Nucleus accumbens (tissue), 56 donors: ENCODE measurements around the gene CRIP3.
A peak's percentile ranks its signal among the peaks of the same experiment; 100 is the strongest.

ENCODE experiments used
- DNase-seq, 56 donors: peaks; one replicate each; lab custom pipeline; 2025; lab: John Stamatoyannopoulos, UW

The CRIP3 gene

DNA sequence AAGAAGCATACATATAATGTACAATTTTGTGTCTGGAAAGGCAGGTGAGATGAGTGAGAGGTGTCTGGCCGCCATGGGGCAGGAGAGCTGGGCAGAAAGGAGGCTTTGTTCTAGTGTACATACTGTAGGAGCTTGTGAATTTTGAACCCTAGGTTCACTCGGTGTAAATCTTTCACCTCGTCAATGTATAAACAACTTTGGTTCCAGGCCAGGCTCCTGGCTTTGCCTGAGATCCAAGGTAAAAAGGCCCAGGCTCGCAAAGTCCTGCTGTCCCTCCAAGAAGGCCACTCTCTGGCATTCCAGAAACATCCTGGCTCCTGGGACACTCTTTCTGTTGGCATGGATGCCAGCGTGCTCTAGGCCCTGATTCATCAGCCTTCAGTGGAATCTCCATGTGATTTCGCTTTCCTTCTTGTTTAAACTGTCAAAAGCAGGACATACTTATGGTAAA, 17.7 kb downstream of the CRIP3 start:
- no peak for DNase-seq

DNA sequence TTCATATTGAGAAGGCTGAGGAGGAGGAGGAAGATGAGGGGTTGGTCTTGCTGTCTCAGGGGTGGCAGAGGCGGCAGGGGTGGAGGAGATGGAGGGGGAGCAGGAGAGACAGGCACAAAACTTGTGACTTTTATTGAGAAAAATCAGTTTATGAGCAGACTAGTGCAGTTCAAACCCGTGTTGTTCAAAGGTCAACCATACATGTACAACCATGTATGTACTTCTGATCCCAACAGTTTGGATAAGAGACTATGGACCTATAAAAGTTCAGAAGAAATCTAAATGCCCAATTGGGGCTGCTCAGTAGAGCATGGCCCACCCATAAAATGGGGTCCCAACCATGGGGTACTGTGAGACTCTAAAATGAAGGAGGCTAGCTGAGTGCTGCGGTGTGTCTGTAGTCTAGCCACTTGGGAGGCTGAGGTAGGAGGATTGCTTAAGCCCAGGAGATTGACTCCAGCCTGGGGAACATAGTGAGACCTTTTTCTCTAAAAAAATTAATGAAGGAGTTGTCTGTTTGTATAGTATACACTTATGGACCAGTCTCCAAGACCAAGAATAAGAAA, 18.2 kb downstream of the CRIP3 start:
- DNase-seq = no peak

DNA sequence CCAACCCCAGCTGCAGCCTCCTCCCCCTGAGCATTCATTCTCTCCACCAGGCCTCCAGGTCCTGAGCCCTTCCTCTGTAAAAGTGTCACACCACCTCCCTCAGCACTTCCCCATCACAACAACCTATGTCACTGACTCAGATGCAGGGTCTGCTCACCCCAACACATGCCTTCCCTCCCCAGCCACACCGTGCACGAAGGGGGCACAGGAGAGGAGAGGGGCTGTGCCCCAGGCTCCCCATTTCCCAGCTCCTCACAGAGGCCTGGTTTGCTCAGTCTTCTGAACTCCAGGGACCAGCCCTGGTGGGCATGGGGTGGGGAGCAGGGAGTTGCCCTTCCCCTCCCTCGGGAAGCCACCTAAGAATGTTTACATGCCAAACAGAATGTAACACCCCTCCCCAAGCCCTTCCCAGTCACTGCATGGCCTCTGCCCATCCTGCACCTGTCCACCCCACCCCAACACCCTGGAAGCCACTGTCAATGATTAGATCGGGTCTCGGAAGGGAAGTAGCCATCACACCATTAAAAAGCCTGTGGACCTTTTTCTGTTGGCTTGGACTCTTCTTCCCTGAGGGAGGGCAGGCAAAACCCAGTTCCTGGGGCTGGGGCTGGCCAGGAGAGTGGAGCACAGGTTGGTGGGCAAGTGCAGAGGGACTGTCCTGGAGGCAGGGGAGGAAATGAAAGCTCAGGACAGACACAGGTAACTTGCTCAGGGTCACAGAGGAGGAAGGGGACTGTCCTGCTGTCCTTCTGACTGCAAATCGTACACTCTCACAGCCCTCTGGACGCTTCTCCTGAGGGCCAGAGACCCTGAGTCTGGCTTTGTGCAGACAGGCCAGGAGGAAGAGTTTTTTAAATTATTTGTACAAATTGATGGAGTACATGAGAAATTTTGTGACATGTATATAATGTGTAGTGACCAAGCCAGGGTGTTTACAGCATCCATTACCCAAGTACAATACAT, 20.6 kb downstream of the CRIP3 start:
- DNase-seq = no peak

DNA sequence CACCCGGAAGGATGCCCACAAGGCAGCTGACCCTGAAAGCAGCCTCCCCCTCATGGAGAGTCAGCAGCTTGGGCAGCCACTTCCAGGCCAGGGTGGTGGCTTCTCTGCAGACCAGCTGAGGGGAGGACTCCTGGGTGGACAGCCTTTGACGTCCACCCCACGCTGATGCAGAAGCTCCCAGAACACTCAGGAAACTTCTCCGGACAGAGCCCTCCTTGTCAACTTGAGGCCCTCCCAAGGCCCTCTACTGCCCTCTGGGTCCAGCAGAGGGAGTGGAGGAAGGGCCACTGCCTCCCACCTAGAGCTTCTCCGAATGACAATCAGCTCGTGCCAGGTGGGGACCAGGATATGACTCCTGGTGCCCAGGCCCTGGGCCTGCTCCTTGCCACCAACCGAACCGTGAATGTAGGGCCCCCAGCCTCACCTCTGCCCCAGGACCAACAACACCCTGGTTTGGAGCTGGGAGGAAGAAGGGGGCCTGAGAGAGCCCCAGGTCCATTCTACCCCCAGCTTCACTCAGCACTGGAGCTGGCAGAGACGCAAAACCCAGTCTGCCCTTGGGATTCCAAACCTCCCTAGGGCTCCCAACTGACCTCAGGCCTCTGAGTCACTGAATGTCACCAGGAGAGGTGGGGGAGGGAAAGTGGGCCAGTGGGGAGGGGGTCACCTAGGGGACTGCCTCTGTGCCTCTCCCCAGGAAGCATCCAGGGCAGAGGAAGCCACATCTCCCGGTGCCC, 21.5 kb downstream of the CRIP3 start:
- peak in 19 of 56 donors; percentile 7 to 63 (median 26) for DNase-seq

DNA sequence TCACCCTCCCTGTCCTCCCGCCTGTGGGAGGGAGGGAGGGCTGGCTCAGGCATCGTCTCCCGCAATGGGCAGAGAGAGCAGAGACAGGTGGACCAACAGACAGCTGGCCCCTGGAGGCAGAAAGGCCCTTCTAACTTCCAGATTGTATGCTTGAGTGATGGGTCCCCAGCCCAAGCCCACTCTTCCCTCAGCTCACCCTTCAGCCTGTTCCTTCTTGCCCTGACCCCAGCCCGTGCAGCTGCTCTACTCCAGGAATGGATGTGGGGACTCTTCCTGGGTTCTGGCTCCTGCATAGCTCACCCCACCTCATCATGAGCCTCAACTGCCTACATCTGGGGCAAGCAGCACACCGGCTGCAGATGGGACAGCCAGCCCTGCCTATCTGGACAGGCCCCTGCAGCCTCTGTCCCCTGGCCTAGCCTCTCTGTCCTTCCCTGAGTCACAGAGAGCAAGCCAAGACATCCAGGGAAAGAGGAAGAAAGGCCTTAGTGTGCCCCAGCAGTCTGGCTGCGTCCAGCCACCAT, 22.1 kb downstream of the CRIP3 start:
- no peak for DNase-seq

DNA sequence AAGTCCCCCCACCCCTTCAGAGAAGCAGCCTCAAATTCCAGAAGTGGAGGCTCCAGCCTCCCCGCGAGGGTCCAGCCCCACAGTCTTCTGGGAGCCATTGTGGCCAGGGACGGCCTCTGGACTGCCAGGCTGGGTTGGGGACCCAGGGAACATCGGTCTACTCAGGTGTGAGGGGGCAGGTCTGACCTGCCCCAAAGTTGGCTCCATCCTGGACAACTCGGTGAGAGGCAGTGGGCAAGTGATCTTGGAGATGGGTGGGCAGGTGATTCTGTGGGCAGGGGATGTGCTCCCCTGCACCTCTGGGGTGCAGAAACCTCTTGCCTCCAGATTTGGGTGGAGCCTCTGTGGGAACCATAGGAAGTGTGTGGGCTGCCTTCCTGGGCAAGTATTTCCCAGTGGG, 22.8 kb downstream of the CRIP3 start:
- no peak for DNase-seq

DNA sequence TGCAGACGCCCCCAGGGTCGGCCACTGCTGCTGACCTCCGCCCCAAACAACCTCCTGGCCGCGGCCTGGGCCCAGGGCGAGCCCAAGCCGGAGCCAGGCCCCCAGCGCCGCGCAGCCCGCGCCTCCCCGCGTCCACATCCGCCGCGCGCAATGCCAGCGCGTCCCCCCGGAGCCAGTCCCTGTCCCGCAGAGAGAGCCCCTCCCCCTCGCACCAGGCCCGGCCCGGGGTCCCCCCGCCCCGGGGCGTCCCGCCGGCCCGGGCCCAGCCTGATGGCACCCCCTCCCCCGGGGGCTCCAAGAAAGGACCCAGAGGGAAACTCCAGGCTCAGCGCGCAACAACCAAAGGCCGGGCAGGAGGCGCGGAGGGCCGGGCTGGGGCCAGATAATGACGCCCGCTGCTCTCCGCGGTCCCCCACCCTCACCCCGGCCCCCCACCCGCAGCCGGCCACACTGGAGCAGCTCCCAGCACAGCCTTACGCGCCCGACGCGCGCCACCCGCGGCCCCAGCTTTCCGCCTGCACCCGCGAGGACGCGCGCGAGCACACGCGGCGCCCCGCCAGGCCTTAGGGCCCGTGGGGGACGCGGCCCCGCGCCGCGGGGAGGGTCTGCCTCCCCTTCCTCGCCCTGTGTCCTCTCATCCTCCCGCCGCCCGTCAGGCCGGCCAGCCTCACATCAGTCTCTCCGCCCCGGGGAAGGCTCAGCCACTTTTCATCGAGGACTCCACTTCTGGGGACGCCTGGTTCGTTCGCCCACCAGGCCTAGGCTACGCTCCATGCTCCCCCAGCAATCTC, 23.4 kb downstream of the CRIP3 start:
- DNase-seq = no peak

DNA sequence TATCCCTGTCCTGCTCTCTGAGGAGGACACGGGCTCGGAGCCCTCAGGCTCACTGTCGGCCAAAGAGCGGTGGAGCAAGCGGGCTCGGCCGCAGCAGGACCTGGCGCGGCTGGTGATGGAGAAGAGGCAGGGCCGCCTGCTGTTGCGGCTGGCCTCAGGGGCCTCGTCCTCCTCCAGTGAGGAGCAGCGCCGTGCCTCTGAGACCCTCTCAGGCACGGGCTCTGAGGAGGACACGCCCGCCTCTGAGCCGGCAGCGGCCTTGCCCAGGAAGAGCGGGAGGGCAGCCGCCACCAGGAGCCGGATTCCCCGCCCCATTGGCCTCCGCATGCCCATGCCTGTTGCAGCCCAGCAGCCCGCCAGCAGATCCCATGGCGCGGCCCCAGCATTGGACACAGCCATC, 24.7 kb downstream of the CRIP3 start:
- no peak for DNase-seq

DNA sequence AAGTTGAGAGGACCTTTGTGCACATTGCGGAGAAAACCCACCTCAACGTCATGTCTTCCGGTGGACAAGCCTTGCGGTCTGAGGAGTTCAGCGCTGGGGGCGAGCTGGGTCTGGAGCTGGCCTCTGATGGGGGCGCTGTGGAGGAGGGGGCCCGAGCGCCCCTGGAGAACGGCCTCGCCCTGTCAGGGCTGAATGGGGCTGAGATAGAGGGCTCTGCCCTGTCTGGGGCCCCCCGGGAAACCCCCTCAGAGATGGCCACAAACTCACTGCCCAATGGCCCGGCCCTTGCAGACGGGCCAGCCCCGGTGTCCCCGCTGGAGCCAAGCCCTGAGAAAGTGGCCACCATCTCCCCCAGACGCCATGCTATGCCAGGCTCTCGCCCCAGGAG, 25.1 kb downstream of the CRIP3 start:
- DNase-seq = no peak

DNA sequence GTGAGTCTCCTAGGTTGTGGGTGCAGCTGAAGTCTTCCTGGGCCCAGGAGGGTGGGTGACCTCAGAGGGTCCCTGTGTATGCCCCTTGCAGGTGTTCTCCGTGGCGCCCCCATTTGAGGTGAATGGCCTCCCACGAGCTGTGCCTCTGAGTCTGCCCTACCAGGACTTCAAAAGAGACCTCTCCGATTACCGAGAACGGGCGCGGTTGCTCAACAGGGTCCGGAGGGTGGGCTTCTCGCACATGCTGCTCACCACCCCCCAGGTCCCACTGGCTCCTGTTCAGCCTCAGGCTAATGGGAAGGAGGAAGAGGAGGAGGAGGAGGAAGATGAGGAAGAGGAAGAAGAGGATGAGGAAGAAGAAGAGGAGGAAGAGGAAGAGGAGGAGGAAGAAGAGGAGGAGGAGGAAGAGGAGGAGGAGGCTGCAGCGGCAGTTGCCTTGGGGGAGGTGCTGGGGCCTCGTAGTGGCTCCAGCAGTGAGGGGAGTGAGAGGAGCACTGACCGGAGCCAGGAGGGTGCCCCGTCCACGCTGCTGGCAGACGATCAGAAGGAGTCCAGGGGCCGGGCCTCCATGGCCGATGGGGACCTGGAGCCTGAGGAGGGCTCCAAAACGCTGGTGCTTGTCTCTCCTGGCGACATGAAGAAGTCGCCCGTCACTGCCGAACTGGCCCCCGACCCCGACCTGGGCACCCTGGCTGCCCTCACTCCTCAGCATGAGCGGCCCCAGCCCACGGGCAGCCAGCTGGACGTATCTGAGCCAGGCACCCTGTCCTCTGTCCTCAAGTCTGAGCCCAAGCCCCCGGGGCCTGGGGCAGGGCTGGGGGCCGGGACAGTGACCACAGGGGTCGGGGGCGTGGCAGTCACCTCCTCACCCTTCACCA, 25.8 kb downstream of the CRIP3 start:
- DNase-seq = no peak

DNA sequence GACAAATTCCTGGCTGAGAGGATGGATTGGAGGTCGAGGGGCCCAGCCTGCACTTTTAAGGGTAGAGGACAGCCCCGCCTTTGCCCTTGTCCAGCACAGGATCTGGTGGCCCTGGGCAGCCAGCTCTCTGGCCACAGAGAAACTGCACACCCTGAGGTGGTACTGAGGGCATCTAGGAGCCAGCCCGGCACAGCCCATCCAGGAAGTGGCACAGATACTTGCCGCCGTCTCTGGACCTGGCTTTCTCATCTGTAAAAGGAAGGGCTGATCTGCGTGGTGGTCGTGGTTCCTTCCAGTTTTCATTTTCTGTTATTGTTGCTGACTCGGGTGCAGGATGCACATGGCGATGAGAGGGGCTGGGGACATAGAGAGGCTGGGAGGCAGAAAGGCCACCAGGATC, 26.6 kb downstream of the CRIP3 start:
- DNase-seq = no peak

DNA sequence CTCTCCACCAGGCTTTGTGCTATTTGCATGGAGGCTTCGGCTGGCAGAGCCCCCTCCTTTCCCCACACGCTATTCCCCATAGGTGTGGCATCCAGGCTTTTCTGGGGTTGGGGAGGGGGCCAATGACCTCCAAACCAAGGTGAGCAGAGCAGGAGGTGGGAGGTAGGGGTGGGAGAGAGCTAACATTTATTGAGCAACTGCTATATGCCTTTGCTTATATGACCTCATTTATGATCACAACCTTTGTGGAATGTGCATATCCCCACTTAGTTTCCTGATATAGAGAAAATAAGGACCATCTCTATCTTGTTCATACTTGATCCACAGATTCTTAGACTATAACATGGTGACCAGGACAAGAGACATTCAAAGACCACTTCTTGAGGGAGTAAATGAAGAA, 28.4 kb downstream of the CRIP3 start:
- DNase-seq = no peak

DNA sequence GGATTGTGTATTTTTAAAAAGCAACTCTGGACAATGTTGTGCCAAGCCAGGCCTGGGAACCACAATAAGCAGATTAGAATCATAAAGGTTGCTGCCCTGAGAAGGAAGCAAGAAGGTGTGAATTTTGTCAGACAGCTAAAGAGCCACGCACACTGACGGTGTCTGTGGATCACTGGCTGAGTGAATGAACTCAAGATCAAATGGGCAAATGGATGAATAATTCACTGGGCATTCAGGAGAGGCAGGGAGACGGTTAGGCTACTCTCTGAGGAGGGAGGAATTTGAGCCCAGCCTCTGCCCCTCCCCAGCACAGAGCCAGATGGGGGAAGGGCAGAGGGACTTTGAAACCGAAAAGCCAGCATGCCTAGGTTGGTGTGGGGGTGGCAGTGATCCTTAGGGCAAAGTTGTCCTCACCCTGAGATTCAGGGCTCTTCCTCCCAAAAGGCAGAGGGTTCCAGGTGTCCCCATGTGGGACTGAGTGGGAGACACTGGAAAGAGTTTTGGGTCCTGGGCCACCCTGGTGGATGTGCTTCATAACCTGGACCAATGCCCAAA, 30.0 kb downstream of the CRIP3 start:
- DNase-seq = no peak

DNA sequence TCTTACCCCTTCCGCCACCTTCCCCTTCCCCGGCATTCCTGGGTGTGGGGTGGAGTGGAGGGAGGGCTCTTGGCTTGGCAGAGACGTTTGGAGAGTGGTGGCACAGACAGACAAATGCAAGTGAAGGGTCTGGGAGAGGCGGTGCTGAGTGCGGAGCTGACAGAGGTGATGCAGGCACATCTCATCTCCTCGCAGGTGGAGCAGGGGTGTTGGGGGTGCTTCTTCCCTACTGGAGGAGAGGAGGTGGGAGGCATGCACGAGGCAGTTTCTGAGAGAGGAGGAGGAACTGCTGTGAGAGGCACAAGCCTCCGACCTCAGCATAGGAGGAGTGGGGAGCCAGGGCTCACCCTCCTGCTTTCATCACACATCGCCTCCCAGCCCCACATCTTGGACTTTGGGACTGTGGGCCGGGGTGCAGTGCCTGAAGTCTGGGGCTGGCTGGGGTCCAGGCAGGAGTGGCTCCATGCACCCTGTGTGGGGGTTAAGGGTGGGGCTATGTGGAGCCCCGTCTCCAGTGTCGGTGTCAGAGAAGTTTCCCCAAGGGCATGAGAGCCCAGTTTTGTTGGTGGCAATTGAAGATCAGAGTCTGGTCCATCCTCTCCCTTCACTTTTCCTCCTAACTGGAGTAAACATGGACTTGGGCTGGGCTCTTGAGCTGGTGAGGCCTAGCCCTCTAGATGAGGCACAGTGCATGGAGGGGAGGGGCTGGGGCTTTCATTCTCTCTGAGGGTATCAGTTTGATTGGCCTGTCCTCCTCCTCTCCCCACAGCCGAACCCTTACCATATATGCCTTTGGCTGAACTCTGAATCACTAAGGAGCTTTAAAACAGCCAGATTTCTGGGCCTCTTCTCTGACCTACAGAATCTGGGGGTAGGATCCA, 30.7 kb downstream of the CRIP3 start:
- DNase-seq = peak in 8 of 56 donors; percentile 7 to 53 (median 22)

DNA sequence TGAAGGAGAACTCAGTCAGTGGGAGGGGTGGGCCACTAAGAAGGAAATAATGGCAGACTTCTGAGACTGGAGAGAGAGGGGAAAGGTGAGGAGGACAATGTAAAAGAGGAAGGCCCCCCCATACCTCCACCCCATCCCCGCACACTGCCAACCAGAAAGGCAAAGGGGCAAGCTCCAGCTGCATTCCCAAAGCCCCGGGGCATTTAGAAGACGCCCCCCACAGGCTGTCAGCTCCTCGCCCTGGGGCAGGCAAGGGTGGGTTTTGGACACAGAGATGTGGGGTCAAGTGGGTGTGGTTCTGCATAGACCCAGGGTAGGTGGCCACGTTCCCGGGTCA, 31.4 kb downstream of the CRIP3 start:
- no peak for DNase-seq

DNA sequence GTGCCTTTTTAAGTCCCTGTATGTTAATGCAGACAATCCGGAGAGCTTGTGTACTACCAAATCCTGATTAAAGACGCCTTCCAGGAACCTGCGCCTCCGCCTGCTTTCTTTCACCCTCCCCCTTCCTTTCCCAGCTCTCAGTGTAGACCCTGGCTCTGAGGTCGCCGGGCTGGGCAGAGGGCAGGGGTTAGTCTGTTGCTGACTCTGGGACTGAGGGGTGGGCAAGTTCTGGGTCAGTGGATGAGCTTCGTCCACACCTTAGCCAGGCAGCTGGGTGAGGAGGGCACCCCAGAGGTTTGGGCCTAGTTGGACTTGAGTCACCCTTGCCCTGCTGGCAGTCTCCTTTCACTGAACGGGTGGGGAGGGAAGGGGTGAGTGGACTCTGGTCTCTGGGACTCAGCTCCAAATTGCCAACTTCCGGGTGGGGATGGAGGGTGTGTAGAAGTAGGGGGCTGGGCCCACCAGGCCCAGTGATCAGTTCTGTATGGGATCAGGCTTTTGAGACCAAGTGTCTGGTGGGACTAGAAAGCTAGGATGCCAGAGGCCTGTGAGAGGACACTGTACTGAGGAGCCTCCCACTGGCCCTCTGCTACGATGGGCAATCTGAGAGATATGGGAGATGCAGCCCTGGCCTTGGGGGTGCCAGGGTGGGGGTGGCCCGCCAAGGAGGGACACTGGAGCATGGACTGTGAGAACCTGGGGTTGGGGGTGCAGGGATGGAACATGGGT, 31.9 kb downstream of the CRIP3 start:
- DNase-seq = no peak
